Left forelimb (tissue), 1 donor: Measurements from ENCODE around the gene EPM2AIP1.
A peak's percentile ranks its signal among the peaks of the same experiment; 100 is the strongest.
"Not testable (repeated sequence)": the region's sequence is repeated elsewhere in the genome, so short reads cannot be mapped to it uniquely, and the experiment has no call there.

Source experiments
- DNase-seq: peaks from one replicate; pipeline ENCODE4 v3.0.0-alpha.2; 2018; ENCODE audit warnings: low spot score

EPM2AIP1 gene

GRCh38 chr3:36954452-36955134 lies 38.3 kb downstream of the EPM2AIP1 start:
- DNase-seq: no peak

GRCh38 chr3:36947814-36948213 lies 45.1 kb downstream of the EPM2AIP1 start:
- not testable (repeated sequence) for DNase-seq

GRCh38 chr3:36945333-36945980 lies 47.5 kb downstream of the EPM2AIP1 start:
- DNase-seq: no peak

GRCh38 chr3:36944641-36945270 lies 48.2 kb downstream of the EPM2AIP1 start, which contains the start of gene TRANK1:
TRANK1 (minus strand) TSS chr3:36945054; CDS start chr3:36944809, 245 bp downstream.
- DNase-seq: peak; percentile 79

- peak; percentile 86 for DNase-seq
Observed at GRCh38 chr3:36944012-36944640, 48.8 kb downstream of the EPM2AIP1 start.

GRCh38 chr3:36943601-36944000 lies 49.3 kb downstream of the EPM2AIP1 start:
- no peak for DNase-seq

- no peak for DNase-seq
Observed at GRCh38 chr3:36942638-36943248, 50.2 kb downstream of the EPM2AIP1 start.

- no peak for DNase-seq
Observed at GRCh38 chr3:36941658-36942057, 51.3 kb downstream of the EPM2AIP1 start.

- no peak for DNase-seq
Observed at GRCh38 chr3:36941162-36941561, 51.8 kb downstream of the EPM2AIP1 start.

- DNase-seq: no peak
Observed at GRCh38 chr3:36937492-36937891, 55.4 kb downstream of the EPM2AIP1 start.
